ENCODE measurements around the gene SET. TPM values are rescaled to one million over a fixed set of nuclear protein-coding genes. Genes with fewer than 3 reads are reported as not detected.
A peak's percentile ranks its signal among the peaks of the same experiment; 100 is the strongest.

Gene SET
- total and polyA plus RNA-seq, 2 donors (not counting 1 experiment from before 2014, with no cell fraction given): 54.9 to 309 TPM

GRCh38 chr9:128689820-128690683 is 1.0 kb downstream of the SET start:
- peaks cover 41 to 50% of the 10 kb centered on the region in 2 donors for H3K4me1 ChIP-seq (ENCODE audit: control insufficient read depth in 2 of 2, insufficient read depth in 2 of 2, low read length in 2 of 2)
- peak overlapping the region; percentile 77 for H3K9ac ChIP-seq (ENCODE audit: low read length)
- H3K27ac Mint-ChIP-seq: peak overlapping the region; percentile 96
- H3K79me2 ChIP-seq (ENCODE audit: control insufficient read depth, insufficient read depth, low read length): peaks cover 70% of the 10 kb centered on the region
- WGBS (ENCODE audit: insufficient coverage): under 1% methylated on average over 74 of the region's 83 CpGs
- peaks cover 14 to 38% of the 10 kb centered on the region in 2 experiments for H3K36me3 ChIP-seq (replicated peaks in 1 of 2; ENCODE audit: control extremely low read depth in 1 of 2, control insufficient read depth in 1 of 2, extremely low read depth in 1 of 2, insufficient read depth in 2 of 2, low read length in 1 of 2)
- no peaks in the 10 kb centered on the region for H3K9me3 Mint-ChIP-seq (ENCODE audit: insufficient read depth)
- H3K4me3 Mint-ChIP-seq: peak overlapping the region; percentile 98
- POLR2A ChIA-PET: interaction anchor here (0.6 to 1.9 kb wide), 8 partner anchors 8 to 836 kb away, joined by 3 to 6 read pairs (median 4); partner anchors contain the start of genes DYNC2I2, ENDOG, ENG and ZDHHC12
- peaks cover 50% of the 10 kb centered on the region for H3K4me1 Mint-ChIP-seq
- no peaks in the 10 kb centered on the region for H3K27me3 Mint-ChIP-seq
- DNase-seq: peak; percentile 74
- H4K20me1 ChIP-seq (ENCODE audit: control insufficient read depth, insufficient read depth, low read length, poor library complexity, severe bottlenecking): peaks cover 32% of the 10 kb centered on the region
- CTCF ChIA-PET: interaction anchor here (1.3 to 4.3 kb wide), 5 partner anchors 12 to 239 kb away, joined by 3 to 13 read pairs (median 4); partner anchors contain the start of genes PKN3 and ZDHHC12
- no peaks in the 10 kb centered on the region for H3K9me3 ChIP-seq (ENCODE audit: control extremely low read depth in 1 of 3, control insufficient read depth in 2 of 3, insufficient read depth in 1 of 3, low read length in 2 of 3)
- peak overlapping the region; percentile 15 to 75 for H3K27ac ChIP-seq (ENCODE audit: low read length in 2 of 2)
- peak overlapping the region; percentile 54 to 84 (median 77) for H3K4me3 ChIP-seq (ENCODE audit: control extremely low read depth in 1 of 5, extremely low read depth in 1 of 5, insufficient read depth in 1 of 5, low read depth in 2 of 5, low read length in 4 of 5)
- peak overlapping the region; percentile 37 for H2AFZ ChIP-seq (ENCODE audit: insufficient read depth, low read depth, low read length, poor library complexity, severe bottlenecking)
- intact Hi-C loops (cut with micrococcal nuclease): loop anchor here (1.0 to 5.0 kb wide), 8 partner anchors 34 to 233 kb away; partner anchors contain the start of genes DYNC2I2, ENDOG, ODF2 and SPOUT1
- TF ChIP-seq EZH2 (IDR thresholded peaks at IDR 0.05; ENCODE audit: borderline replicate concordance, insufficient read depth, low read depth, low read length, poor library complexity, severe bottlenecking): no peak
- TF ChIP-seq CTCF (IDR thresholded peaks at IDR 0.05): no peak
- peak; percentile 7 for ATAC-seq (ENCODE audit: low read depth)
- peak overlapping the region; percentile 85 for H3K4me2 ChIP-seq (replicated peaks; ENCODE audit: low read depth, low read length, poor library complexity, severe bottlenecking)
- no peaks in the 10 kb centered on the region for H3K27me3 ChIP-seq (replicated peaks in 1 of 4; ENCODE audit: control extremely low read depth in 1 of 4, control insufficient read depth in 3 of 4, insufficient read depth in 4 of 4, low read length in 3 of 4)

Measured in B cell (primary cell).